ENCODE data around the gene GDPD5. TPM values are rescaled to one million over a fixed set of nuclear protein-coding genes. Genes with fewer than 3 reads are reported as not detected.

The GDPD5 gene
- total and polyA plus RNA-seq, 10 of the 15 experiments (the other 5 are each of a cell fraction or from before 2014, with no cell fraction given): 0.10 to 30.0 (median 6.7) TPM

DNA sequence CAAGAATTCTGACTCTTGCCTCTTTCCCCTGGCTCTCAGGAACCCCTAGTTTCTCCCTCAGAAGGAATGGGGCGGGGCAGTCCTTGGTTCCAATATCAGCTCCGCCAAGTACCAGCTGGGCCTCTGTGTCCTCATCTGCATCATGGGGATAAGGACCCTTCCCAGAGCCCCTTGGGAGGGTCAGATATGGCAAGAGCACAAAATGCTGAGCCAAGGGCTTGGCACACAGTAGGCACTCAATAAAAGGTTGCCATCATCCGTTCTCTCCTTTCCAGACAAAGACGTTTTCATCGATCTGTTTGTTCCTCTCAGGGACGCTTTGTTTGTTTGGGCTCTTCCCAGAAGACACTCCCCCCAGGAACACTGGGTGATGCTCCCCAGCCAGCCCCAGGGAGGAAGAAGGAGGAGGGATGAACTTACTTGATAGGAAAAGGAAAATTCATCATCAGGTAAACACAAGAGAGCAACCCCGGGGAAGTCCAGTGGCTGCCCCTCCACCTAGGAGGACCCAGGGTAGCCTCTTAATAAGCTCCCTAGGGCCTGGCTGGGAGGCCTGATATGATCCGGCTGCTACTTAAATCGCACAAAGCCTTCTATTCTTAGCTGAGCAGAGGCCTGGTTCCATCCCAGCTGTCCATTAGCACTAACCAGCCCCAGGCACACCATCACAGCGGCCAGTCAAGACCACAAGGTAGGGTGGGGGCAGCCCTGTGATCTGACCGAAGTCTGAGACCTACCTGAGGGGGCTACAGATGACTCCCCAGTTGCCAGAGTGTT is 19.6 kb downstream of the GDPD5 start:
- Histone ChIP-seq H3K36me3 (ENCODE audit: control insufficient read depth in 2 of 2, insufficient read depth in 2 of 2, low read length in 1 of 2) (no peaks in the 10 kb centered on the region), H3K4me1 (ENCODE audit: control insufficient read depth, insufficient read depth, low read length) (peaks cover 21% of the 10 kb centered on the region), H3K79me2 (ENCODE audit: control insufficient read depth, insufficient read depth, low read length) (no peaks in the 10 kb centered on the region), H3K9me3 (replicated peaks; ENCODE audit: control insufficient read depth, insufficient read depth, low read length) (no peaks in the 10 kb centered on the region), H3K27me3 (replicated peaks in 1 of 2; ENCODE audit: control insufficient read depth in 2 of 2, insufficient read depth in 2 of 2, low read length in 1 of 2) (no peaks in the 10 kb centered on the region), H2AFZ (ENCODE audit: control insufficient read depth, low read depth, low read length) (no peak overlapping the region), H3K27ac (ENCODE audit: control insufficient read depth, insufficient read depth) (no peak overlapping the region), H3K4me2 (ENCODE audit: control insufficient read depth, insufficient read depth) (no peak overlapping the region), H3K4me3 (no peak overlapping the region), H3K9ac (ENCODE audit: control insufficient read depth, insufficient read depth, low read length) (no peak overlapping the region), H4K20me1 (ENCODE audit: control insufficient read depth, insufficient read depth) (no peaks in the 10 kb centered on the region)
- WGBS (ENCODE audit: insufficient coverage, insufficient replicate concordance, low lambda C conversion rate, missing lambda C conversion rate): 82% methylated on average over 11 of the region's 11 CpGs
- DNase-seq (ENCODE audit: low read depth, low spot score) (no peak), FAIRE-seq (no peak), ATAC-seq (no peak)
- ChIA-PET CTCF (interaction anchor here (1.5 kb wide), 1 partner anchor 10 kb away, joined by 4 read pairs; no protein-coding TSS in a partner anchor), POLR2A (no interaction called here), RAD21 (ENCODE audit: unreplicated experiment) (no interaction called here), SMC1A (ENCODE audit: uncharacterized antibody, unreplicated experiment) (no interaction called here)
- intact Hi-C loops (cut with micrococcal nuclease; ENCODE audit: unreplicated experiment) (no loop called here), in situ Hi-C loops (cut with MboI) (no loop called here)
- BruUV-seq (replicated peaks): no TSS peak
- TF ChIP-seq MEF2B (IDR thresholded peaks at IDR 0.05; ENCODE audit: partially characterized antibody, poor library complexity, severe bottlenecking): no peak
- no peak for TF ChIP-seq SREBF2 (IDR thresholded peaks at IDR 0.05; ENCODE audit: low read length)
- TF ChIP-seq, protein P1, sequence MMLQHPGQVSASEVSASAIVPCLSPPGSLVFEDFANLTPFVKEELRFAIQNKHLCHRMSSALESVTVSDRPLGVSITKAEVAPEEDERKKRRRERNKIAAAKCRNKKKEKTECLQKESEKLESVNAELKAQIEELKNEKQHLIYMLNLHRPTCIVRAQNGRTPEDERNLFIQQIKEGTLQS (IDR thresholded peaks at IDR 0.05; ENCODE audit: borderline replicate concordance, extremely low read depth, low read depth, low read length): no peak
- TF ChIP-seq, protein P2, sequence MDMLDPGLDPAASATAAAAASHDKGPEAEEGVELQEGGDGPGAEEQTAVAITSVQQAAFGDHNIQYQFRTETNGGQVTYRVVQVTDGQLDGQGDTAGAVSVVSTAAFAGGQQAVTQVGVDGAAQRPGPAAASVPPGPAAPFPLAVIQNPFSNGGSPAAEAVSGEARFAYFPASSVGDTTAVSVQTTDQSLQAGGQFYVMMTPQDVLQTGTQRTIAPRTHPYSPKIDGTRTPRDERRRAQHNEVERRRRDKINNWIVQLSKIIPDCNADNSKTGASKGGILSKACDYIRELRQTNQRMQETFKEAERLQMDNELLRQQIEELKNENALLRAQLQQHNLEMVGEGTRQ (IDR thresholded peaks at IDR 0.05; ENCODE audit: borderline replicate concordance, low read depth, low read length): no peak
- no peak for TF ChIP-seq NR2C2 (IDR thresholded peaks at IDR 0.05; ENCODE audit: borderline replicate concordance, control insufficient read depth, insufficient read length, low read depth)
- TF ChIP-seq, protein P3, sequence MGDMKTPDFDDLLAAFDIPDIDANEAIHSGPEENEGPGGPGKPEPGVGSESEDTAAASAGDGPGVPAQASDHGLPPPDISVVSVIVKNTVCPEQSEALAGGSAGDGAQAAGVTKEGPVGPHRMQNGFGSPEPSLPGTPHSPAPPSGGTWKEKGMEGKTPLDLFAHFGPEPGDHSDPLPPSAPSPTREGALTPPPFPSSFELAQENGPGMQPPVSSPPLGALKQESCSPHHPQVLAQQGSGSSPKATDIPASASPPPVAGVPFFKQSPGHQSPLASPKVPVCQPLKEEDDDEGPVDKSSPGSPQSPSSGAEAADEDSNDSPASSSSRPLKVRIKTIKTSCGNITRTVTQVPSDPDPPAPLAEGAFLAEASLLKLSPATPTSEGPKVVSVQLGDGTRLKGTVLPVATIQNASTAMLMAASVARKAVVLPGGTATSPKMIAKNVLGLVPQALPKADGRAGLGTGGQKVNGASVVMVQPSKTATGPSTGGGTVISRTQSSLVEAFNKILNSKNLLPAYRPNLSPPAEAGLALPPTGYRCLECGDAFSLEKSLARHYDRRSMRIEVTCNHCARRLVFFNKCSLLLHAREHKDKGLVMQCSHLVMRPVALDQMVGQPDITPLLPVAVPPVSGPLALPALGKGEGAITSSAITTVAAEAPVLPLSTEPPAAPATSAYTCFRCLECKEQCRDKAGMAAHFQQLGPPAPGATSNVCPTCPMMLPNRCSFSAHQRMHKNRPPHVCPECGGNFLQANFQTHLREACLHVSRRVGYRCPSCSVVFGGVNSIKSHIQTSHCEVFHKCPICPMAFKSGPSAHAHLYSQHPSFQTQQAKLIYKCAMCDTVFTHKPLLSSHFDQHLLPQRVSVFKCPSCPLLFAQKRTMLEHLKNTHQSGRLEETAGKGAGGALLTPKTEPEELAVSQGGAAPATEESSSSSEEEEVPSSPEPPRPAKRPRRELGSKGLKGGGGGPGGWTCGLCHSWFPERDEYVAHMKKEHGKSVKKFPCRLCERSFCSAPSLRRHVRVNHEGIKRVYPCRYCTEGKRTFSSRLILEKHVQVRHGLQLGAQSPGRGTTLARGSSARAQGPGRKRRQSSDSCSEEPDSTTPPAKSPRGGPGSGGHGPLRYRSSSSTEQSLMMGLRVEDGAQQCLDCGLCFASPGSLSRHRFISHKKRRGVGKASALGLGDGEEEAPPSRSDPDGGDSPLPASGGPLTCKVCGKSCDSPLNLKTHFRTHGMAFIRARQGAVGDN (IDR thresholded peaks at IDR 0.05): no peak
- no peak for TF ChIP-seq ZNF24 (IDR thresholded peaks at IDR 0.05)
- TF ChIP-seq IKZF1 (conservative IDR thresholded peaks at IDR 0.05): no peak
- TF ChIP-seq BMI1 (IDR thresholded peaks at IDR 0.05; ENCODE audit: borderline replicate concordance): no peak
- TF ChIP-seq, protein P4, sequence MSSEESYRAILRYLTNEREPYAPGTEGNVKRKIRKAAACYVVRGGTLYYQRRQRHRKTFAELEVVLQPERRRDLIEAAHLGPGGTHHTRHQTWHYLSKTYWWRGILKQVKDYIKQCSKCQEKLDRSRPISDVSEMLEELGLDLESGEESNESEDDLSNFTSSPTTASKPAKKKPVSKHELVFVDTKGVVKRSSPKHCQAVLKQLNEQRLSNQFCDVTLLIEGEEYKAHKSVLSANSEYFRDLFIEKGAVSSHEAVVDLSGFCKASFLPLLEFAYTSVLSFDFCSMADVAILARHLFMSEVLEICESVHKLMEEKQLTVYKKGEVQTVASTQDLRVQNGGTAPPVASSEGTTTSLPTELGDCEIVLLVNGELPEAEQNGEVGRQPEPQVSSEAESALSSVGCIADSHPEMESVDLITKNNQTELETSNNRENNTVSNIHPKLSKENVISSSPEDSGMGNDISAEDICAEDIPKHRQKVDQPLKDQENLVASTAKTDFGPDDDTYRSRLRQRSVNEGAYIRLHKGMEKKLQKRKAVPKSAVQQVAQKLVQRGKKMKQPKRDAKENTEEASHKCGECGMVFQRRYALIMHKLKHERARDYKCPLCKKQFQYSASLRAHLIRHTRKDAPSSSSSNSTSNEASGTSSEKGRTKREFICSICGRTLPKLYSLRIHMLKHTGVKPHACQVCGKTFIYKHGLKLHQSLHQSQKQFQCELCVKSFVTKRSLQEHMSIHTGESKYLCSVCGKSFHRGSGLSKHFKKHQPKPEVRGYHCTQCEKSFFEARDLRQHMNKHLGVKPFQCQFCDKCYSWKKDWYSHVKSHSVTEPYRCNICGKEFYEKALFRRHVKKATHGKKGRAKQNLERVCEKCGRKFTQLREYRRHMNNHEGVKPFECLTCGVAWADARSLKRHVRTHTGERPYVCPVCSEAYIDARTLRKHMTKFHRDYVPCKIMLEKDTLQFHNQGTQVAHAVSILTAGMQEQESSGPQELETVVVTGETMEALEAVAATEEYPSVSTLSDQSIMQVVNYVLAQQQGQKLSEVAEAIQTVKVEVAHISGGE (CRISPR knock-in tag; IDR thresholded peaks at IDR 0.05): no peak
